Esophagus mucosa (tissue), 1 donor: Measurements from ENCODE around the gene METTL16. TPM values are rescaled to one million over a fixed set of nuclear protein-coding genes. Genes with fewer than 3 reads are reported as not detected.
A peak's percentile ranks its signal among the peaks of the same experiment; 100 is the strongest.
"Not testable (repeated sequence)": the region's sequence is repeated elsewhere in the genome, so short reads cannot be mapped to it uniquely, and the experiment has no call there.

ENCODE experiments used
- ATAC-seq: fragments of 200-7000 bp; cut with Tn5 transposase; one replicate; pipeline ENCODE4 v1.9.1; 2020
- total RNA-seq: library from RNA; stranded (reverse); gene quantifications from one replicate; pipeline ENCODE4 v1.2.4, GENCODE V29; 2023
- donor health status: DM: yes; HTN: yes; CAD: no.

METTL16 gene
- total RNA-seq, 1 donor from 2014 or later, result 20.8 TPM

DNA sequence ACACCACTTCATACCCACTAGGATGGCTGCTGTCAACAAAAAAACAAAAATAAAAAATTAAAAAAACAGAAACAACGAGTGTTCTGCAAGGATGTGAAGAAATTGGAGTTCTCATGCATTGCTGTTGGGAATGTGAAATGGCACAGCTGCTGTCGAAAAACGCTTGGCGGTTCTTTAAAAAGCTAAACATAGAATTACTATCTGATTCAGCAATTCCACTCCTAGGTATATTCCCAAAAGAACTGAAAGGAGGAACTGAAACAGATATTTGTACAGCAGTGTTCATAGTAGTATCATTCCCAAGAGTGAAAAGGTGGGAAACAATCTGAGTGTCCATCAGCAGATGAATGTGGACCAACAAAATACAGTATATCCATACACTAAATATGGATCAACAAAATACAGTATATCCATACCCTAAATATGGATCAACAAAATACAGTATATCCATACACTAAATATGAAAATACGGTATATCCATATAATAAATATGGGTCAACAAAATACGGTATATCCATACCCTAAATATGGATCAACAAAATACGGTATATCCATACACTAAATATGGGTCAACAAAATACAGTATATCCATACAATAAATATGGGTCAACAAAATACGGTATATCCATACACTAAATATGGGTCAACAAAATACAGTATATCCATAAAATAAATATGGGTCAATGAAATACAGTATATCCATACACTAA is 8.7 kb downstream of the METTL16 start:
- no peak for ATAC-seq

DNA sequence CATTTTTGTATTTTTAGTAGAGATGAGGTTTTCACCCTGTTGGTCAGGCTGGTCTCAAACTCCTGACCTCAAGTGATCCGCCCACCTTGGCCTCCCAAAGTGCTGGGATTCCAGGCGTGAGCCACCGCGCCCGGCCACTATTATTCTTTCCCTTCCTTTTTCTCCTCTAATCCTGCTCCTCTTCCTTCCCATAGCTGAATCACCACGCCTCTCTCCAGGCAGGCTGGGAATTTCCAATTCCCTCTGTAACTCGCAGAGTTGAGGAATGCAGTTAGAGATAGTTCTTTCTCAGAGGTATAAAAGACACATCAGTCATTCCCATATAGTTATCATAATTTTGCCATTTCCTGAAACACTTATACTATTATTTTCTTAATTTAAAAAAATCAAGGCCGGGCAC is 11.2 kb downstream of the METTL16 start:
- no peak for ATAC-seq

DNA sequence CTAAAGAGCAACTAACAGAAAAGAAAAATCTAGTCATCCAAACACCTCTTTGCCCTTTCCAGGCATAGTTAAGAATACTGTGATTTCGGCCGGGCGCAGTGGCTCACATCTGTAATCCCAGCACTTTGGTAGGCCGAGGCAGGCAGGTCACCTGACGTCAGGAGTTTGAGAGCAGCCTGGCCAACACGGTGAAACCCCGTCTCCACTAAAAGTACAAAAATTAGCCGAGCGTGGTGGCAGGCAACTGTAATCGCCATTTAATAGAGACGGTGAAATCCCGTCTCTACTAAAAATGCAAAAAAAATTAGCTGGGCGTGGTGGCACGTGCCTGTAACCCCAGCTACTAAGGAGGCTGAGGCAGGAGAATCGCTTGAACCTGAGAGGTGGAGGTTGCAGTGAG is 22.4 kb downstream of the METTL16 start:
- ATAC-seq, result not testable (repeated sequence)

DNA sequence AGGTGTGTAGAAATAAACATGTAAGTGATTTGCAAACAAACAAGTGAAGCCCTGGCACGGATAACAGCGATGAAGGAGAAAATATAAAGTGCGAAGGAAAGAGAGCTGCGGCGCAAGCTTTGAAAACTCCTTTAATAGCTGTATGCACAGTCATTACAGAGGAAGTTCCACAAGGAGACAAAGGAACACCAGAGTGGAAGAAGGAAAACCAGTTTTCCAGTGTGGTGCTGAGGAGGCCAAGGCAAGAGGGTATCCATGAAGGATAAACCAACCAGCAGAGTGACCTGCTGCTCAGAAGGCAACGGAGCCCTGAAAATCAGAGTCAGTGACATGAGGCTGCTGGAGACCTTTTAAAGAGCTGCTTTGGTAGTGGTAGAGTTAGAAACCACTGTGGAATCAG is 24.4 kb downstream of the METTL16 start:
- no peak for ATAC-seq

DNA sequence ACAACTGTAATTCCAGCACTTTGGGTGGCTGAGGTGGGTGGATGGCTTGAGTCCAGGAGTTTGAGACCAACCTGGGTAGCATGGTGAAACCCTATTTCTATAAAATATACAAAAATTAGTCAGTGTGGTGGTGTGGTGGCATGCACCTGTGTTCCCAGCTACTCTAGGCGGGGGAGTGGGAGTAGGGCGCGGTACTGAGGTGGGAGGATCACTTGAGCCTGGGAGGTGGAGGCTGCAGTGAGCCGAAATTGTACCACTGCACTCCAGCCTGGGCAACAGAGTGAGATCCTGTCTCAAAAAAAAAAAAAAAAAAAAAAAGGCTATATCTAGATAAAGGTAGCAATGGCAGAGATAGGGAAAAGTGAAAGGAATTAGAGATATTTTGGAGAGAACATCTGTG is 25.0 kb downstream of the METTL16 start:
- ATAC-seq, result not testable (repeated sequence)

DNA sequence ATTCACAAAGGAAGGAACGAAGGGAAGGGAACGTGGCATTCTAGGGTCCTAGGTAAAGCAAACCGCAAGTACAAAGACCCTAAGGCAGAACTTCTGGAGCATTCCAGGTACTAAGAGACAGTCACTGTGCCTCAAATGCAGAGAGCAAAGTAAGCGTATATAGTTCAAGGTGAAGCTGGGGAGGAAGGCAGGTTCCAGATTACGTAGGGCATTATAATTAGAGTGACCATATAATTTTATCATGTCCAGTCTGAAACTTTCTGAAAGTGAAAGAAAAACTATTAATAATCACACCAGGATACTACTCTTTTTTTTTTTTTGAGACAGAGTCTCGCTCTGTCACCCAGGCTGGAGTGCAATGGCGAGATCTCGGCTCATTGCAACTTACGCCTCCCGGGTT is 25.7 kb downstream of the METTL16 start:
- no peak for ATAC-seq

DNA sequence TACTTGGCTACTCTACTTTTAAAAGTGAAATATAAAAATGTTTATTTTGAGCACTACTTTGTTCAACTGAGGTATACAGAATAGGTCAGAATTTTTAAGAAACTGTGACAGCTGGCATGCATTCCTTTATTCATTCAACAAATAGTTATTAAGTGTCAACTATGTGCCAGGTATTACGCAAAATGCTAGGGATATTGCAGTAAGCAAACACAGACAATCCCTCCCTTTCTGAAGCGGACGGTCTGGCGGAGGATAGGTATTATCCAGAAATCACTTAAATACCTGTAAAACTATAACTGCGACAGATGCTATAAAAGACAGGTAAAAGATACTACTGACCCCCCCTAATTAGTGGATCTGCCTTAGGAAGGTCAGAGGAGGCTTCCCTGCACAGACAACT is 26.1 kb downstream of the METTL16 start:
- ATAC-seq, result peak; percentile 64

DNA sequence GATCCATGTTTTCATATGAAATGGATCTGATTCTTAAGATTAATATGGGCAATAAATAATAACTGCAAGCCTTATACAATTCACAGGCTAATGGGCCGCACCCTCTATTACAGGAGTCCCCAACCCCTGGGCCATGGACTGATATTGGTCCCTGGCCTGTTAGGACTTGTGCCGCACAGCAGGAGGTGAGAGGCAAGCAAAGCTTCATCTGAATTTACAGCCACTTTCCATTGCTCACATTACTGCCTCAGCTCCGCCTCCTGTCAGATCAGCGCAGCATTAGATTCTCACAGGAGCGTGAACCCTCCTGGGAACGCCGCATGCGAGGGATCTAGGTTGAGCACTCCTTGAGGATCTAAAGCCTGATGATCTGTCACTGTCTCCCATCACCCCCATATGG is 26.8 kb downstream of the METTL16 start:
- peak; percentile 97 for ATAC-seq

DNA sequence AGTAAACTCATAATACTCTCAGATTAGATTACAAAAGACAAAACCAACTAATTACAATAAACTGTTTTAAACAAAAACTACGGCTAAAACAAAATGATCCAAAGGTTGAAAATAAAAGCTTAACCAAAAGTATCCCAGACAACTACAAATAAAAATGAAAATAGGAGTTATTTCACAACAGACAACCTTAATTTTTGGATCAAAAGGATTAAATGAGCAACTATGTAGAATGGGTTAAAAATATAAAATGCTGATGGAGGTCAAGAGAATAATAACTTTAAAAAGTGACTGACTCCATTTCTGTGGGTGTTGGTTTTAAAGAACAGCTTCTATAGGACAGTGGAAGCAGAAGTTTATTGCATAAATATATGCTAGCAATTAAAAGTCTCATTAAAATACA is 28.6 kb downstream of the METTL16 start:
- ATAC-seq, result no peak

DNA sequence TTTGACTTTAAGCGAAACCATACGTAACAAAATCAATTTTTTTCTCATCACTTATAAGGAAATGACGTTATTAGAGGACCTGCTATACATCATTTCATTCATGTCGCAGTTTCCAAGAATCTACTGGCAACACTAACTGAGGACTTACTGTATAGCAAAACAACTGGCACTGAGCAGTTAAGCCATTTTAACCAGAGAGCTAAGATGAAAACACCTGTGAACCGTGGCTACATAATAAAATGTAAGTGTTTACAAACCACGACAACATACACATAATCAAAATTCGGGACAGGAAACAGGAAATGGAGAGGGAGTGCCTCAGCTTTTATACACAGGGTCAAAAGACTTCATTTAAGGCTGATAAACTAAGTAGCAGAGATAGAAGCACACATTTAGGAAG is 29.5 kb downstream of the METTL16 start:
- ATAC-seq, result no peak

DNA sequence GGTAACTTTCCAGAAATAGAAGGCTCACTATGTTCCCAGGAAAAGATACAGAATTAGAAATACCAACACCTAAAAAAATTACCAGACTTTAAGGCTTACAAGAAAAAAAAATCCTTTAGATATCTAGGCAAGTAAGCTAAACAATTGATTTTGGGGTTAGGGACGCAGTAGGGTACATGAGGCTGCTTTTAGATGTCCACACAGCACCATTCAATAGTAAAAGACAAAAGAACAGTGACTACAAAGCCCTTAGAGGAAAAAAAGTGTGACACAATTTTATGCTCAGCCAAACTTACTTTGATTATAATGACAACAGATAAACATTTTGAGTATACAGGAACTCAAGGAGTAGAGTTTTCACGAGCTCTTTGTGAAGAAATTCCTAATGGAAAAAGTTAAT is 29.9 kb downstream of the METTL16 start:
- no peak for ATAC-seq

DNA sequence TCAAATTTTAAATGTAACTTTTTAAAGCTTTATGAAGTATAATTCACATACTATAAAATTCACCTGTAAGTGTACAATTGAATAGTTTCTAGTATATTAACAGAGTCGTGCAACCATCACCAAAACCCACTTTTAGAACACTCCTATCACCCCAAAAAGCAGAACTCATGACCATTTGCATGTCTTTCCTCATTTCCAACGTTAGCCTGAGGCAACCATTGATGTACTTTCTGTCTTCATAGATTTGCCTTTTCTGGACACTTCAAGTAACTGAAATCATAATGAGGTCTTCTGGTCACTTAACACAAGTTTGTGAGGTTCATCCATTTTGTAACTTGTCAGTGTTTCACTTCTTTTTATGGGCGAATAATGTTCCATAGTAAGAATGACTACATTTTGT is 33.2 kb downstream of the METTL16 start:
- ATAC-seq, result no peak

DNA sequence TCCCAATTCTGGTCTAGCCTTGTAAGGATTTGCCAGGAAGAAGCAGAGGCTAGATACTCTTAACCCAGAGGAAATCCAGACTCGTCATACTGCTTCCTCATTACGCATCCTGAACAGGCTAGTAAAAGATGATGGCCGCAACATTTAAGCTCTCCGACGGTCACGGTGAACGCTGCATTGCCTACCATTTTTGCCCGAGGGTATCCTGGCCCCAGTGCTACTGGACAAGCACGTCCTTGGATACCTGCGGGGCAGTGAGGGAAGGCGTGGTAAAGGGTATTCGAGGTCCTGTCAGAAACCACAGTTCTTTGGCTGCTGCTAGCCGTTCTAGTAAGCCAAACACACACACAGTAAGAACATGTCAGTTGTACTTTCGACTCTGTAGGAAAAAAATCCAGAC is 36.6 kb downstream of the METTL16 start:
- ATAC-seq, result no peak

DNA sequence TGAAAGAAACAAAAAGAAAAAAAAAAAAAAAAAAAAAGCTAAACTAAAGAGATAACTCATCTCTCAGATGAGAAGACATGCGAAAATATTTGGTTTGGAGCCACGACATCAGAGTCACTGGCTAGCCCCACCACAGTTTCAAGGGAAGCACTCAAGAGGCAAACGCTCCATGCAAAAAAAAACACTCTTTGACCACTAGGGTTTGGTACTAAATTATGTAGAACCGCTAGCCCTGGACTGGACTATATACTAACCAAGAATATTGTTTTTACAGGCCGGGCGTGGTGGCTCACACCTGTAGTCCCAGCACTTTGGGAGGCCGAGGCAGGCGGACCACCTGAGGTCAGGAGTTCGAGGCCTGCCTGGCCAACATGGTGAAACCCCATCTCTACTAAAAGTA is 37.3 kb downstream of the METTL16 start:
- ATAC-seq, result no peak

DNA sequence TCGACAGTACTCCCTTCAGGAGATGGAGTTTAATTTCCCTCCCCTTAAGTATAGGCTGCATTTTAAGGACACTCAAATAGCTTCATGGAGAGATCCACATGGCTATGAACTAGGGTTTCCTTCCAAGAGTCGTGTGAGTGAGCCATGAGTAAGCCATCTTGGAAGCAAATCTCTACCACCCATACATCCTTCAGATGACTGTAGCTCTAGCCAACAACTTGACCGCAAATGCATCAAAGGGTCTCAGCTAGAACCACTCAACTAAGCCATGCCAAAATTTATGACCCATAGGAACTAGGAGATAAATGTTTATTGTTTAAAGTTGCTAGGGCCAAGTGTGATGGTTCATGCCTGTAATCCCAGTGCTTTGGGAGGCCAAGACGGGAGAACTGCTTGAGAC is 43.4 kb downstream of the METTL16 start:
- ATAC-seq, result no peak

DNA sequence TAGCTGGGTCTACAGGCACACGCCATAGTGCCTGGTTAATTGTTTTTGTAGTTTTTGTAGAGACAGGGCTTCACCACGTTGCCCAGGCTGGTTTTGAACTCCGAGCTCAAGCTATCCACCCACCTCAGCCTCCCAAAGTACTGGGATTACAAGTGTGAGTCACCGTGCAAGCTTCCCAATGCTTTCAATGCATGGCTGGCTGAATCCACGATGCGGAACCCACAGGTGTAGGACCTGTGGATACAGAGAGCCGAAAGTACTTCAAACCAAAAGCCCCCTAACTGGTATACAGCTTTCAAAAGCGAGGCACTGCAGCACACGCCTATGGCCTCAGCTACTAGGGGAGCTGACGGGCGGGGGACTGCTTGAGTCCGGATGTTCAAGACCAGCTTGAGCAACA is 44.8 kb downstream of the METTL16 start:
- no peak for ATAC-seq

DNA sequence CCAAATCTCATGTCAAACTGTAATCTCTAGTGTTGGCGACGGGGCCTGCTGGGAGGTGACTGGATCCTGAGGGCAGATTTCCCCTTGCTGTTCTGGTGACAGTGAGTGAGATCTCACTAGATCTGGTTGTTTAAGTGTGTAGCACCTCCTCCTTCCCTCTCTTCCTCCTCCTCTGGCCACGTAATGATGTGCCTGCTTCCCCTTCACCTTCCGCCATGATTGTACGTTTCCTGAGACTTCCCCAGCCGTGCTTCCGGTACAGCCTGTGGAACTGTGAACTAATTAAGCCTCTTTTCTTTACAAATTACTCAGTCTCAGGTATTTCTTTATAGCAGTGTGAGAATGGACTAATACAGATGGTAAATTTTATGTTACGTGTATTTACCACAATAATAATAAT is 49.2 kb downstream of the METTL16 start:
- ATAC-seq, result no peak

DNA sequence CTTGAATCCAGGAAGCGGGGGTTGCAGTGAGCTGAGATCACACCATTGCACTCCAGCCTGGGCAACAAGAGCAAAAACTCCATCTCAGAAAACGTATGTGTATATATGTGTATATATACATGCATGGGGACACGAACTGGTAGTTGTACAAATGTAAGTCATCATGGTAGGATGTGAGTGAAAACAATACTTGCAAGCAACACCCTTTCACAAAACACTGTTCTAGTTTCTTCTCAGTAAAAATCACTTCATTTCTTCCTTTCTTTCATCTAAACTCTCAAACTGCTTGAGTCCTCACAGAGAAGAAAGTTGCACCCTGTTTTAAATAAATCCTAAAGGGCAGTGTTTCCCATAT is 51.8 kb downstream of the METTL16 start:
- ATAC-seq, result no peak

DNA sequence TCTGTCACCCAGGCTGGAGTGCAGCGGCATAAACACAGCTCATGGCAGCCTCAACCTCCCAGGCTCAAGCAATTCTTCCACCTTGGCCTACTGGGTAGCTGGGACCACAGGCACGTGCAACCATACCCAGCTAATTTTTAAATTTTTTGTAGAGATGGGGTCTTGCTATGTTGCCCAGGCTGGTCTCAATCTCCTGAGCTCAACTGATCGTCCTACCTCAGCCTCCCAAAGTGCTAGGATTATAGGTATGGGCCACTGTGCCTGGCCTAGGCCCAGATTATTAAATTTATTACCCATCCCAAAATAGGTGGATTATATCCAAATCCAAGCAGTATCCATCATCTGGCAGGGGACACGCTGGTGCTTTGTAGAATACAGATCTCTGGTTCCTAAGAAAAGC is 53.8 kb downstream of the METTL16 start:
- no peak for ATAC-seq

DNA sequence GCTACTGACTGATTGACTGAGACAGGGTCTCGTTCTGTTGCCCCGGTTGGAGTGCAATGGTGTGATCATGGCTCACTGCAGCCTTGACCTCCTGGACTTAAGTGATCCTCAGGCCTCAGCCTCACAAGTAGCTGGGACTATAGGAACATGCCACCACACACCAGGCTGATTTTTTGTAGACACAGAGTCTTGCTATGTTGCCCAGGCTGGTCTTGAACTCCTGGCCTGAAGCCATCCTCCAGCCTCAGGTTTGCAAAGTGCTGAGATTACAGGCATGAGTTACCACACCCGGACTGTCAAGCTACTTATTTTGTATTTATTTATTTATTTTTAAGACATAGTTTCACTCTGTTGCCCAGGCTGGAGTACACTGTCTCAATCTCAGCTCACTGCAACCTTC is 55.2 kb downstream of the METTL16 start:
- ATAC-seq, result no peak

DNA sequence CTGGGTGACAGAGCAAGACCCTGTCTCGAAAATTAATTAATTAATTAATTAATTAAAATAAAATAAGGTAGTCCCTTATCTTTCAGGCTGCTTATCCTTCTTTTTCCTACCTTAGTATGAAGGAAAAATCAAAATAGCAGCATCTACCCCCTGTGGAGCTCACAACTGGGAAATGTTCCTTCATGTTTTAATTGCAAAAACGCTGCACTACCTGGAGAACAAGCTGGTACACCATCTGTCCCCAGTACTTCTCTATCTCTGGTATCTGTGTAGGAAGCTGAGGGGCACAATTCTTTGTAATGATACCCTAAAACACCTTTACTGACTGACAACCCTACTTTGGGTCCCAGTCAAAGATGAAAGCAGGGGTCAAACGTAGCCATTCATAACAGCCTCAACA is 55.7 kb downstream of the METTL16 start:
- no peak for ATAC-seq

DNA sequence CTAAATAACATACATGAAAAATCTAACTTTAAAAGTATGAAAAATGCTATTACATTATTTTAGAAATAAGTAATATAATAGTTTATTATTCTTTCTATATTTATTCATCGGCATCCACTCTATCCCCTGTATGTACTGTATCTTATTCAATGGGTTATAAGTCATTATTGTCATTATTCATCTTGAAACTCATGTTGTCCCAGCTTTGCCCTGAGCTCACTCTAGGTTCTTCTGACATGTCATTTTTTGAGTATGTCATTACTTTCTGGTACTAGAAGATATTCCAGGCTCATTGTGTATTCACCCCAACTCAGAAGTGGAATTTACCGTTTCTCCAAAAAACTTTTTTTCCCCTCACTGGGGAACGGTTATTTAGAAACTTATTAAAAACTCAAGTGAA is 57.8 kb downstream of the METTL16 start:
- ATAC-seq, result no peak

DNA sequence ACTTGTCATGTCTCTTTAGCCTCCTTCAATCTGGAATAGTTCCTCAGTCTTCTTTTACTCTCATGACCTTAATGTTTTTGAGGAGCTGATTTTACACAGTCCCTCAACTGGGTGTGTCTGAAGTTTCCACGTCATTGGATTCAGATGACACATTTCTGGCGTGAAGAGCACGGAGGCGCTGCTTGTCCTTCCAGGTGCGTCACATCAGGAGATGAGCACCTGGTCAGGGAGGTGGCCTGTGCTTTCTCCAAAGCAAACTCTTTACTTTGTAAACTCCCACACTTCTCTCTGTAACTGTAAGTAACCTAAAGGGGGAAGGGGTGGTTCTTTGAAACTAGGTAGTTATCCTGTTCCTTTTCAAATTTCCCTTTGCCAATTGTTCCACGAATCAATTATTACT is 58.4 kb downstream of the METTL16 start:
- ATAC-seq, result peak; percentile 84

DNA sequence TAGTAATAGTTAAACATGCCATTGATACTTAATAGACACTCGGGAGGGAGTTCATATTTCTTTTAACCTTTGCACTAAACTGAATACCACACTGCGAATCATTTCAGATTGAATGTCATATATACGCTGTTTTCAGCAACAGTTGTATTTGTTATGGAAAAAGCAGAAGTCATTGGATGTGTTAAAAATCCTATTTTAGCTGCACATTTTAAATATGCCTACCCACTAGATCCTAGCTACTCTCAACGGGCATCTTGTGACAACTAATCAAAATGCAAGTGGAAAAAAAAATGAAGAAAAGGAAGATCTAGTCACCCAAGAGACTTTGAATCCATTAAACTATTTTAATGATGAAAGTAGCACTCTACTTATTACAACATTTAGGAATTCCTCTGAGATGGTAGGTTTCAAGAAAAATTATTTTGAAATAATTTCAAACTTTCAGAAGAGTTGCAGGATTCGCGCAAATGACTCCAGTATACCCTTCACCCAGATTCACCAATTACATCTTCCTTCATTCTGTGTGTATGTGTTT is 59.4 kb downstream of the METTL16 start:
- ATAC-seq, result no peak

DNA sequence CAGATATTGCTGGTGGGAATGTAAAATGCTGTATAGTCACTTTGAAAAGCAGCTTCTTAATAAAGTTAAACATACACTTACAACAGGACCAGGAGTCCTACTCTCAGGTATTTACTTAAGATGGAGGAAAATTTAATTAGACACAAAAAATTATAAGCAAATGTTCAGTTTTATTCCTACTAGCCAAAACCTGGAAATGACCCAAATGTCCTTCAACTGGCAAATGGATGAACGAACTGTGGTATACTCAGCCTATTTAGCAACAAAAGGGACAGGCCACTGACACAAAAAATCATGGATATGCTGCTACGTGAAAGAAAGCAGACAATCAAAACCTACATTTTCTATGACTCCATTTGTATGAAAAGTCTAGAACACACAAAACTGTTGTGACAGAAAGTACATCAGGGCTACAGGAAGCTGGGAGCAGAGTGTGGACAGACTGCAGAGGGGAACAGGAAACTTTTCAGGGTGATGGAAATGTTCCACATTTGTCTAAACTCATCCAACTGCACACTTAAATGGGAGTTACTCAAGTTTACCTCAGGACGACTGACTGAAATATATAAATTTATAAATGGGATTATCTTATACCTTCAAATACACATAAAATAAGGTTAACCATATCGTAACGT is 61.6 kb downstream of the METTL16 start:
- no peak for ATAC-seq
